ENCODE measurements around the gene MEP1B.

- TF ChIP-seq CTCF (IDR thresholded peaks at IDR 0.05; ENCODE audit: low read length) (no peak), EZH2 (IDR thresholded peaks at IDR 0.05; ENCODE audit: borderline replicate concordance, low read length) (no peak)
Measured at GRCh38 chr18:32160547-32160946, 29.3 kb upstream of the MEP1B start.

All from OCI-LY1 (cell line).